LNCaP clone FGC (cell line): ENCODE results near the gene ADAMTSL5.

ENCODE experiments used
- DNase-seq: peaks from one replicate; pipeline ENCODE4 v3.0.0-alpha.2; 2011; ENCODE audit warnings: low read depth
- H3K4me3 ChIP-seq: 2 replicates; pipeline ENCODE4 v1.5.1; 2011; ENCODE audit warnings: mild to moderate bottlenecking, low read depth, low read length, control low read depth
- CTCF ChIP-seq: IDR thresholded peaks from 2 replicates; pipeline ENCODE4 v1.5.1; 2012; ENCODE audit warnings: mild to moderate bottlenecking; ENCODE audit not compliant: control insufficient read depth, insufficient read depth; ENCODE audit errors: extremely low read depth

ADAMTSL5 gene

DNA sequence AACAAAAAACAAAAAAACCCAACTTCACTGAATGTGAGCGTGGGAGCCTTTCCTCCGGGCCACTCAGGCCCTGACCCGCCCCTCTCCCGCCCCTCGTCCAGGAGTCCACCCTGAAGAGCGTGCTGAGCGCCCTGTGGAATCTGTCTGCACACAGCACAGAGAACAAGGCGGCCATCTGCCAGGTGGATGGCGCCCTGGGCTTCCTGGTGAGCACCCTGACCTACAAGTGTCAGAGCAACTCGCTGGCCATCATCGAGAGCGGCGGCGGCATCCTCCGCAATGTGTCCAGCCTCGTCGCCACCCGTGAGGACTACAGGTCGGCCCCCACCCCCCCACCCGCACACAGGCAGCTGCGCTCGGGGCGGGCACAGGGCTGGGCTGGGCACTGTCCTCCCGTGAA is 51.0 kb downstream of the ADAMTSL5 start:
- no peak overlapping the region for H3K4me3 ChIP-seq
- no peak for DNase-seq
- TF ChIP-seq CTCF: no peak

DNA sequence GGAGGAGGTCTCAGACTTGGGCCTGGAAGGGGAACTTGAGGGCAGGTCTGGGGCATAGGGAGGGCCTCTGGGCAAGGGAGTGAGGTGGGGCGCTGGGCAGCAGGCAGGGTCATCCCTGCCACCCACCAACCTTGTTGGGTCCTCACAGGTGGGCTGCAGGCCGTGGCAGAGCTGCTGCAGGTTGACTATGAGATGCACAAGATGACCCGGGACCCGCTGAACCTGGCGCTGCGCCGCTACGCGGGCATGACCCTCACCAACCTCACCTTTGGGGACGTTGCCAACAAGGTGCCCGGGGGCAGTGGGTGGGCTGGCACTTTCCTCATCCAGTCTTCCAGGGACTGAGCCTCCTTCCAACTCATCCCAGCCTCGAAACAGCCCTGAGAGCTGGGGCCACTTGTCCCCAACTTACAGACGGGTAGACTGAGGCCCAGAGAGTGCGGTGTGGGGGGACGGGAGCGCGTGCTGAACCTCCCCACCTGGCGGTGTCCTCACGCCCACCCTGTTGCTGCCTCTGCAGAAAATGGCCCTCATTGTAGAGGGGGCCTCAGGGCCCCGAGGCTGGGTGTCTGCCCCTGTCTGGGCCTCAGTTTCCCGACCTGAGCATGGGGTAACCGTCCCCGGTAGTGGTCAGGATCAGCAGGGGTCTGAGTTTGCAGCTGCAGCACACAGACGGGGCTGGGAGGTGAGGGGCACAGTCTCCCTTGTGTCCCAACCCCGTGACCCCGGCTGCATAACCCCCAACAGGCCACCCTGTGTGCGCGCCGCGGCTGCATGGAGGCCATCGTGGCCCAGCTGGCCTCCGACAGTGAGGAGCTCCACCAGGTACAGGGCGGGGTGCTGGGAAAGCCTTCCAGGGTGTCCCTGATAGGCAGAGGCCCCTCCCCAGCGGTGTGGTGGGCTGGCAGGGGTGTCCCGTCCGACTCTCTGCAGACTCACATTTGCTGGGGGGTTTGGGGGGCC is 52.5 kb downstream of the ADAMTSL5 start:
- no peak for DNase-seq
- H3K4me3 ChIP-seq: no peak overlapping the region
- no peak for TF ChIP-seq CTCF

GRCh38 chr19:1459479-1459878 is 53.3 kb downstream of the ADAMTSL5 start:
- TF ChIP-seq CTCF: no peak
- no peak overlapping the region for H3K4me3 ChIP-seq
- no peak for DNase-seq

DNA sequence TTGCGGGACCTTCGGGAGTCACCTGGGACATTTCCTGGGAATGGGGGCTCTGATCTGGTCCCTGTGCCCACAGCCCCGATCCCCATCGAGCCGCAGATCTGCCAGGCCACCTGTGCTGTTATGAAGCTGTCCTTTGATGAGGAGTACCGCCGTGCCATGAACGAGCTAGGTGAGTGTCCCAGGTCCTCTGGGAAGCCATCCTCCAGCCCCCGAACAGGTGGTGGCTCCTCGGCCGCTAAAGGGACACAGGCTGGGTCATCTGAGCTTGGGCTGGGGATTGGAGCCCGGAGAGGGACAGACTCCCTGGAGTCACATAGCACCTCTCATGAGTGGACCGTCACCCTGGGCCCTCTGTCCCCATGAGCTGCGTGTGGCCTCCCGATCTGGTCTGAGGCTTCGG is 54.9 kb downstream of the ADAMTSL5 start:
- DNase-seq: no peak
- no peak overlapping the region for H3K4me3 ChIP-seq
- no peak for TF ChIP-seq CTCF

GRCh38 chr19:1457031-1457739 is 55.6 kb downstream of the ADAMTSL5 start:
- no peak overlapping the region for H3K4me3 ChIP-seq
- no peak for TF ChIP-seq CTCF
- DNase-seq: no peak

DNA sequence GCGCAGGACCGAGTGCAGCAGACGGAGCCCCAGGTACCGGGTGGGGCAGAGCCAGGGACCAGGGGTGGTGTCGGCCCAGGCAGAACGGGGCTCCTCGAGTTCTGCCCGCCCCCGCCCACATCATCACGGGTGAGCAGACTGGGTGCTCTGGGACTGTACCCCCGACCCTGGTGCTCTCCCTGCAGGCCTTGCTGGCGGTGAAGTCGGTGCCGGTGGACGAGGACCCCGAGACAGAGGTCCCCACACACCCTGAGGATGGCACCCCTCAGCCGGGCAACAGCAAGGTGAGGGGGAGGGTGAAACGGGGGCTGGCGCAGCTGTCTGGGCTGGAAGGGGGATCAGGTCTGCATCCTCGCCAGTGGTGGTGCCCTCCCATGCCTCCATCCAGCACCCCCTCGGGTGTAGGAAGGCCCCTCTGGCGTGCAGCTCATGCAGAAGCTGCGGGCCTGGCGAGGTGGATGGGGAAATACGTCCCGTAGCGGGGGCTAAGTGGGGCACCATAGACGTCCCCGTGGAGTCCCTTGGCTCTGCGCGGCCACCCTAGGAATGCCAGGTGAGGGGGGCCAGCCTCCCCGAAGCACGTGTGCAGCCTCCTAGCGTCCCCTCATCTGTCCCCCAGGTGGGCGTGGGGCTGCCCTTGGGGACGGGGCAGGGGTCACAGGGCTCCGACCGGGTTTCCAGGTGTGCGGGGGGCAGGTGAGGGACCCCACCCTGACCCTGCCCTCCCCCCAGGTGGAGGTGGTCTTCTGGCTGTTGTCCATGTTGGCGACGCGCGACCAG is 56.5 kb downstream of the ADAMTSL5 start:
- peak overlapping the region; percentile 27 for H3K4me3 ChIP-seq
- TF ChIP-seq CTCF: no peak
- DNase-seq: no peak
